H9 (cell line): Measurements from ENCODE around the gene ZNF709. TPM values are rescaled to one million over a fixed set of nuclear protein-coding genes. Genes with fewer than 3 reads are reported as not detected.
A peak's percentile ranks its signal among the peaks of the same experiment; 100 is the strongest.

Experiments
- DNase-seq: peaks from one replicate; pipeline ENCODE4 v3.0.0-alpha.2; 2017
- H2AFZ ChIP-seq: one replicate; pipeline ENCODE4 v1.6.1; 2013; ENCODE audit warnings: mild to moderate bottlenecking, low read length, control low read depth, moderate library complexity
- H2AK5ac ChIP-seq: 2 replicates; pipeline ENCODE4 v1.6.1; 2013; ENCODE audit warnings: low read length, control low read depth, mixed read lengths; ENCODE audit not compliant: insufficient read length
- H2BK120ac ChIP-seq: one replicate; pipeline ENCODE4 v1.6.1; 2013; ENCODE audit warnings: low read depth, mild to moderate bottlenecking, low read length, control low read depth, inconsistent platforms; ENCODE audit not compliant: poor library complexity, severe bottlenecking
- H2BK12ac ChIP-seq: 2 replicates; pipeline ENCODE4 v1.6.1; 2013; ENCODE audit warnings: low read length, control low read depth, mixed read lengths, low read depth; ENCODE audit not compliant: insufficient read length
- H2BK15ac ChIP-seq: 2 replicates; pipeline ENCODE4 v1.6.1; 2013; ENCODE audit warnings: low read depth, low read length, control low read depth
- H2BK20ac ChIP-seq: one replicate; pipeline ENCODE4 v1.6.1; 2013; ENCODE audit warnings: low read depth, mild to moderate bottlenecking, low read length, control low read depth, inconsistent platforms; ENCODE audit not compliant: poor library complexity, severe bottlenecking
- H2BK5ac ChIP-seq: 2 replicates; pipeline ENCODE4 v1.6.1; 2013; ENCODE audit warnings: low read length, control low read depth, mixed read lengths; ENCODE audit not compliant: insufficient read length
- H3K14ac ChIP-seq: 2 replicates; pipeline ENCODE4 v1.6.1; 2013; ENCODE audit warnings: low read length, control low read depth; ENCODE audit not compliant: insufficient read depth
- H3K18ac ChIP-seq: 2 replicates; pipeline ENCODE4 v1.6.1; 2013; ENCODE audit warnings: low read depth, mild to moderate bottlenecking, mixed read lengths, low read length, control low read depth; ENCODE audit not compliant: insufficient read length
- H3K23ac ChIP-seq: 2 replicates; pipeline ENCODE4 v1.6.1; 2013; ENCODE audit warnings: low read length, control low read depth, mixed read lengths, low read depth; ENCODE audit not compliant: insufficient read length
- H3K23me2 ChIP-seq: 2 replicates; pipeline ENCODE4 v1.6.1; 2013; ENCODE audit warnings: low read depth, mild to moderate bottlenecking, mixed read lengths, low read length, control low read depth; ENCODE audit not compliant: insufficient read length, poor library complexity, severe bottlenecking
- H3K27ac ChIP-seq: 2 replicates; pipeline ENCODE4 v1.5.1; 2013; ENCODE audit warnings: low read length, control low read depth, mixed read lengths, low read depth; ENCODE audit not compliant: insufficient read length
- H3K27me3 ChIP-seq: 2 replicates; pipeline ENCODE4 v1.6.1; 2013; ENCODE audit warnings: low read length, control low read depth, inconsistent platforms; ENCODE audit not compliant: insufficient read depth
- H3K4ac ChIP-seq: 2 replicates; pipeline ENCODE4 v1.6.1; 2013; ENCODE audit warnings: low read depth, mild to moderate bottlenecking, control low read depth, inconsistent platforms, low read length, moderate library complexity
- H3K4me1 ChIP-seq: 2 replicates; pipeline ENCODE4 v1.6.1; 2013; ENCODE audit warnings: low read length, control low read depth, inconsistent platforms; ENCODE audit not compliant: insufficient read depth
- H3K4me2 ChIP-seq: 2 replicates; pipeline ENCODE4 v1.6.1; 2013; ENCODE audit warnings: low read length, control low read depth, mixed read lengths; ENCODE audit not compliant: insufficient read length, insufficient read depth
- H3K56ac ChIP-seq: 2 replicates; pipeline ENCODE4 v1.6.1; 2013; ENCODE audit warnings: low read depth, mild to moderate bottlenecking, mixed read lengths, low read length, control low read depth; ENCODE audit not compliant: insufficient read length
- H3K79me1 ChIP-seq: 2 replicates; pipeline ENCODE4 v1.6.1; 2013; ENCODE audit warnings: low read depth, mild to moderate bottlenecking, moderate library complexity, low read length, control low read depth, inconsistent platforms; ENCODE audit not compliant: insufficient read depth, poor library complexity, severe bottlenecking
- H3K79me2 ChIP-seq: 2 replicates; pipeline ENCODE4 v1.6.1; 2013; ENCODE audit warnings: low read length, control low read depth, inconsistent platforms; ENCODE audit not compliant: insufficient read depth
- H3K9ac ChIP-seq: 2 replicates; pipeline ENCODE4 v1.6.1; 2013; ENCODE audit warnings: low read length, control low read depth, mixed read lengths; ENCODE audit not compliant: insufficient read length; ENCODE audit errors: extremely low read depth
- H3K9me3 ChIP-seq: one replicate; pipeline ENCODE4 v1.6.1; 2013; ENCODE audit warnings: low read depth, low read length, inconsistent platforms; ENCODE audit not compliant: control insufficient read depth
- H3T11ph ChIP-seq: one replicate; pipeline ENCODE4 v1.6.1; 2013; ENCODE audit warnings: mild to moderate bottlenecking, low read length, control low read depth, inconsistent platforms
- H4K20me1 ChIP-seq: one replicate; pipeline ENCODE4 v1.6.1; 2013; ENCODE audit not compliant: control insufficient read depth, insufficient read length, insufficient read depth
- H4K5ac ChIP-seq: 2 replicates; pipeline ENCODE4 v1.6.1; 2013; ENCODE audit warnings: low read depth, mild to moderate bottlenecking, mixed read lengths, low read length, control low read depth; ENCODE audit not compliant: insufficient read length
- H4K8ac ChIP-seq: replicated peaks from 2 replicates; pipeline ENCODE4 v1.6.1; 2013; ENCODE audit warnings: low read length, control low read depth, mixed read lengths, low read depth; ENCODE audit not compliant: insufficient read length
- H4K91ac ChIP-seq: 2 replicates; pipeline ENCODE4 v1.6.1; 2013; ENCODE audit warnings: low read depth, mild to moderate bottlenecking, moderate library complexity, mixed read lengths, low read length, control low read depth; ENCODE audit not compliant: insufficient read length
- H3K27ac Mint-ChIP-seq, 3 experiments: 2 replicates in 2 of 3; 3 replicates in 1 of 3; pipeline ENCODE4 v1.8.0; 2020 to 2021; ENCODE audit warnings: mixed read lengths in 3 of 3, mild to moderate bottlenecking in 1 of 3, moderate library complexity in 1 of 3
- H3K27me3 Mint-ChIP-seq: 2 replicates; pipeline ENCODE4 v1.8.0; 2021; ENCODE audit warnings: low read depth, mild to moderate bottlenecking, moderate library complexity, mixed read lengths
- H3K36me3 Mint-ChIP-seq, 3 experiments: 2 replicates in 2 of 3; 3 replicates in 1 of 3; pipeline ENCODE4 v1.8.0; 2020 to 2021; ENCODE audit warnings: low read depth in 3 of 3, mixed read lengths in 3 of 3; ENCODE audit not compliant: insufficient read depth in 1 of 3
- H3K4me1 Mint-ChIP-seq, 2 experiments: 2 replicates each; pipeline ENCODE4 v1.8.0; 2020; ENCODE audit warnings: mixed read lengths in 2 of 2
- H3K4me3 Mint-ChIP-seq, 2 experiments: 2 replicates in 1 of 2; 3 replicates in 1 of 2; pipeline ENCODE4 v1.8.0; 2020 to 2021; ENCODE audit warnings: mild to moderate bottlenecking in 2 of 2, mixed read lengths in 2 of 2, moderate library complexity in 1 of 2
- H3K9me3 Mint-ChIP-seq, 2 experiments: 2 replicates in 1 of 2; 3 replicates in 1 of 2; pipeline ENCODE4 v1.8.0; 2020; ENCODE audit warnings: mild to moderate bottlenecking in 2 of 2, mixed read lengths in 2 of 2, moderate library complexity in 1 of 2
- WGBS: extraction: QIAGEN DNeasy Blood & Tissue Kit; methylation state at CpG from one replicate; pipeline ENCODE4 v1.1.7; 2013; ENCODE audit warnings: missing lambda C conversion rate, low lambda C conversion rate, mixed read lengths; ENCODE audit not compliant: insufficient read length; ENCODE audit errors: extremely low coverage; 5-methylcytosine and 5-hydroxymethylcytosine counted together
- total RNA-seq: library from RNA; stranded (reverse); gene quantifications from 2 replicates; pipeline ENCODE4 v1.2.1, GENCODE V29; 2021
- TF ChIP-seq, protein P1 (sequence below): fragments of 200-600 bp; sonication (generic); conservative IDR thresholded peaks from 3 replicates; pipeline ENCODE4 v1.8.0; 2021; ENCODE audit warnings: antibody characterized with exemption, mild to moderate bottlenecking

ZNF709 gene
- total RNA-seq, 1 experiment from 2014 or later: 2.1 TPM

- Histone ChIP-seq H3K4ac (no peak overlapping the region), H3K4me2 (no peak overlapping the region), H3K23me2 (no peaks in the 10 kb centered on the region), H3K56ac (no peak overlapping the region), H4K91ac (no peak overlapping the region), H2AFZ (no peak overlapping the region), H3K79me1 (no peaks in the 10 kb centered on the region), H3K27me3 (no peaks in the 10 kb centered on the region), H3T11ph (no peak overlapping the region), H4K20me1 (no peaks in the 10 kb centered on the region), H2BK20ac (no peak overlapping the region), H3K79me2 (no peaks in the 10 kb centered on the region), H3K4me1 (no peaks in the 10 kb centered on the region), H3K9ac (no peak overlapping the region), H2AK5ac (no peak overlapping the region), H3K18ac (no peak overlapping the region), H3K14ac (no peak overlapping the region), H4K8ac (no peak overlapping the region), H2BK15ac (no peak overlapping the region), H3K27ac (no peak overlapping the region), H4K5ac (no peak overlapping the region), H3K9me3 (peaks cover 60% of the 10 kb centered on the region), H3K23ac (no peak overlapping the region), H2BK5ac (no peak overlapping the region), H2BK120ac (no peak overlapping the region), H2BK12ac (no peak overlapping the region)
- H3K27me3 Mint-ChIP-seq: peaks cover 13% of the 10 kb centered on the region
- no peaks in the 10 kb centered on the region for H3K4me1 Mint-ChIP-seq
- H3K9me3 Mint-ChIP-seq: peaks cover 92 to 93% of the 10 kb centered on the region in 2 experiments
- no CpG with 5 or more reads among the region's 6 CpGs for WGBS
- H3K27ac Mint-ChIP-seq: no peak overlapping the region
- no peak overlapping the region; a peak in 1 of 5 replicates for H3K4me3 Mint-ChIP-seq
- H3K36me3 Mint-ChIP-seq: peaks cover 75 to 86% (median 76%) of the 10 kb centered on the region in 3 experiments
- TF ChIP-seq, protein P1, sequence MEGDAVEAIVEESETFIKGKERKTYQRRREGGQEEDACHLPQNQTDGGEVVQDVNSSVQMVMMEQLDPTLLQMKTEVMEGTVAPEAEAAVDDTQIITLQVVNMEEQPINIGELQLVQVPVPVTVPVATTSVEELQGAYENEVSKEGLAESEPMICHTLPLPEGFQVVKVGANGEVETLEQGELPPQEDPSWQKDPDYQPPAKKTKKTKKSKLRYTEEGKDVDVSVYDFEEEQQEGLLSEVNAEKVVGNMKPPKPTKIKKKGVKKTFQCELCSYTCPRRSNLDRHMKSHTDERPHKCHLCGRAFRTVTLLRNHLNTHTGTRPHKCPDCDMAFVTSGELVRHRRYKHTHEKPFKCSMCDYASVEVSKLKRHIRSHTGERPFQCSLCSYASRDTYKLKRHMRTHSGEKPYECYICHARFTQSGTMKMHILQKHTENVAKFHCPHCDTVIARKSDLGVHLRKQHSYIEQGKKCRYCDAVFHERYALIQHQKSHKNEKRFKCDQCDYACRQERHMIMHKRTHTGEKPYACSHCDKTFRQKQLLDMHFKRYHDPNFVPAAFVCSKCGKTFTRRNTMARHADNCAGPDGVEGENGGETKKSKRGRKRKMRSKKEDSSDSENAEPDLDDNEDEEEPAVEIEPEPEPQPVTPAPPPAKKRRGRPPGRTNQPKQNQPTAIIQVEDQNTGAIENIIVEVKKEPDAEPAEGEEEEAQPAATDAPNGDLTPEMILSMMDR: peak; percentile 58
- DNase-seq: peak; percentile 41
These were observed 37.4 kb upstream of the ZNF709 start for GRCh38 chr19:12521996-12522395.
